NCI-H2029 (cell line): ENCODE results near the gene NSFL1C.

Experiments
- DNase-seq: peaks from one replicate; lab custom pipeline; 2025; lab: John Stamatoyannopoulos, UW

The NSFL1C gene

GRCh38 chr20:1460275-1460674, 6.4 kb downstream of the NSFL1C start:
- no peak for DNase-seq

- no peak for DNase-seq
Observed at GRCh38 chr20:1457992-1458391, 8.7 kb downstream of the NSFL1C start.

- no peak for DNase-seq
Observed at GRCh38 chr20:1456300-1456699, 10.3 kb downstream of the NSFL1C start.

- DNase-seq, result no peak
Observed at GRCh38 chr20:1450926-1451491, 15.6 kb downstream of the NSFL1C start.

GRCh38 chr20:1449370-1449769, 17.3 kb downstream of the NSFL1C start:
- no peak for DNase-seq

GRCh38 chr20:1448081-1448620, 18.5 kb downstream of the NSFL1C start:
- no peak for DNase-seq

GRCh38 chr20:1446536-1446935, 20.1 kb downstream of the NSFL1C start:
- DNase-seq, result no peak

GRCh38 chr20:1443085-1443484, 23.6 kb downstream of the NSFL1C start:
- DNase-seq, result no peak

GRCh38 chr20:1442304-1442703, 24.3 kb downstream of the NSFL1C start:
- DNase-seq, result no peak

- DNase-seq, result no peak
Observed at GRCh38 chr20:1441133-1441532, 25.5 kb downstream of the NSFL1C start.

- DNase-seq, result no peak
Observed at GRCh38 chr20:1440024-1440423, 26.6 kb downstream of the NSFL1C start.

- no peak for DNase-seq
Observed at GRCh38 chr20:1438361-1438760, 28.3 kb downstream of the NSFL1C start.

- DNase-seq, result peak; percentile 47
Observed at GRCh38 chr20:1437235-1437904, 29.3 kb downstream of the NSFL1C start.

GRCh38 chr20:1436263-1436662, 30.4 kb downstream of the NSFL1C start:
- no peak for DNase-seq

GRCh38 chr20:1435337-1435699, 31.3 kb downstream of the NSFL1C start:
- DNase-seq, result no peak

- DNase-seq, result peak; percentile 86
Observed at GRCh38 chr20:1434571-1435336, 31.9 kb downstream of the NSFL1C start.

- DNase-seq, result no peak
Observed at GRCh38 chr20:1431158-1431557, 35.5 kb downstream of the NSFL1C start.

GRCh38 chr20:1430004-1430451, 36.6 kb downstream of the NSFL1C start:
- no peak for DNase-seq

GRCh38 chr20:1429143-1429728, 37.4 kb downstream of the NSFL1C start:
- no peak for DNase-seq

GRCh38 chr20:1427457-1428054, 39.1 kb downstream of the NSFL1C start:
- DNase-seq, result peak; percentile 86

- DNase-seq, result no peak
Observed at GRCh38 chr20:1426231-1426849, 40.3 kb downstream of the NSFL1C start.

GRCh38 chr20:1424336-1424735, 42.3 kb downstream of the NSFL1C start:
- no peak for DNase-seq
